GM21786 (cell line): Measurements from ENCODE around the gene SPATA25.

Experiments used
- ATAC-seq: cut with Tn5 transposase; IDR thresholded peaks from one replicate; pipeline ENCODE4 v1.9.1; 2021; ENCODE audit not compliant: unreplicated experiment

The SPATA25 gene

DNA sequence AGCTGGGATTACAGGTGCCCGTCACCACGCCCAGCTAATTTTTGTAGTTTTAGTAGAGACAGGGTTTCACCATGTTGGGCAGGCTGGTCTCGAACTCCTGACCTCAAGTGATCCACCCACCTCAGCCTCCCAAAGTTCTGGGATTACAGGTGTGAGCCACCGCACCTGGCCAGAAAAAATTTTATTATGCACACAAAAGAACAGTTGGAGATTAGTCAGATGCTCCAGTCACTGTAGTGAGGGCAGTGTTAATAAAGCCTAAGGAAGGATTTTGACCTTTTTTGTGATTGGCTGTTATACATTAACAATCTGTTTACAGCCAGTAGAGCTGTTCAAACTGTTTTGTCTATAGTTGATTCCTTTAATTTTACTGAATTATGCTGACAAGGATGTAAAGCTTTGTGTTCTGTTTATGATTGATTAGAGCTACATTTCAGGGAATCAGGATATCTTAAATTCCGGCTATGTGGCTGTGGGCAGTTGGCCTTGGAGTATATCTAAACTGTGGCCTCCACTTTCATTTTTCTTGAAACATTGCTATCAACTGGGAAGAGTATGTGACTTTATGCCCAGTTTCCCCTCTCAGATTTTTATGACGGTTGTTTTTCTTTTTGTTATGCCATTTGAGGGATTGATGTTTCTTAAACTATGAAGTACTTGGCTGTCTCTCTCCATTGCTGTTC, 20.1 kb downstream of the SPATA25 start:
- no peak for ATAC-seq

GRCh38 chr20:45866454-45866853, 21.0 kb downstream of the SPATA25 start:
- no peak for ATAC-seq

- ATAC-seq: no peak
Observed at GRCh38 chr20:45863543-45864470, 23.6 kb downstream of the SPATA25 start.

- ATAC-seq: no peak
Observed at GRCh38 chr20:45861221-45862075, 26.0 kb downstream of the SPATA25 start.

GRCh38 chr20:45860560-45861220, 26.7 kb downstream of the SPATA25 start:
- no peak for ATAC-seq

- ATAC-seq: no peak
Observed at GRCh38 chr20:45859916-45860315, 27.5 kb downstream of the SPATA25 start.

GRCh38 chr20:45857882-45858216, 29.6 kb downstream of the SPATA25 start:
- peak; percentile 22 for ATAC-seq

- peak; percentile 96 for ATAC-seq
Observed at GRCh38 chr20:45857114-45857881, 30.1 kb downstream of the SPATA25 start, which contains the start of the genes ACOT8 and ZSWIM3. Gene ACOT8, minus strand, starts transcription at chr20:45857392. Its CDS starts 77 bp downstream, at chr20:45857315. Gene ZSWIM3, plus strand, starts transcription at chr20:45857614. Its CDS starts 212 bp downstream, at chr20:45857826.

DNA sequence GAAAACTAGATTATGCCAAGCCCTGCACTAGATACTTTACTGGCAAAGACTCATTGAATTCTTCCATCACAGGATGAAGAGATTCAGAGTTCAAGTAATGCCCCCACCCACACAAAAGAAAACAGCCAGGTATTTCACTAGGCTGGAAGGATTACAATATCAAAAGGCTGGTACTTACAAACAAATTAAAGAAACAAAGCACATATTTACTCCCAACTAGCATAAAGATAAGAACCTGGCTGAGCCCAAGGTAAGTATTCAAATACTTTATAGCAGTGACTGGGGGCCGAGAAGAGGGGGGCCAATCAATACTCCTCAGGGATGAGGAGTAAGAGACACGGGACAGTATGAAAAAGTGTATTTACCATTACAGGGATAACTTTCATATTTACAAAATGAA, 33.9 kb downstream of the SPATA25 start:
- no peak for ATAC-seq

GRCh38 chr20:45852326-45852725, 35.1 kb downstream of the SPATA25 start:
- ATAC-seq: no peak

DNA sequence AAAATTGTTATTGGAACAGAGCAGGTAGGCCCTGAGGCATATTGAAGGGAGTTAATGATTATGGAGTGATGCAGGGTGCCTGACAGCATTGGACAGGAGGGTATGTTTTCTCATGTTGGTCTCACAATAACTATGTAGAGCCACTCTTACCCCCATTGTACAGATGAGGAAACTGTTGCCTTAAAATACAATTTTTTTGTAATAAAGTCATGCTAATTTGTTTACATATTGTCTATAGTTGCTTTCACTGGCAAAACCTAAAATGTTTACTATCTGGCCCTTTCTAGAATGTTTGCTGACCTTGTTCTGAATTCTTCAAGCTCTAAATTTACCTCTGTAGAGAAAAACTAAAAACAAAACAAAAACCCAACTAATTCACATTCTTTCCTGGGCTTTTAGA, 35.9 kb downstream of the SPATA25 start:
- ATAC-seq: no peak

- no peak for ATAC-seq
Observed at GRCh38 chr20:45850926-45851325, 36.5 kb downstream of the SPATA25 start.

DNA sequence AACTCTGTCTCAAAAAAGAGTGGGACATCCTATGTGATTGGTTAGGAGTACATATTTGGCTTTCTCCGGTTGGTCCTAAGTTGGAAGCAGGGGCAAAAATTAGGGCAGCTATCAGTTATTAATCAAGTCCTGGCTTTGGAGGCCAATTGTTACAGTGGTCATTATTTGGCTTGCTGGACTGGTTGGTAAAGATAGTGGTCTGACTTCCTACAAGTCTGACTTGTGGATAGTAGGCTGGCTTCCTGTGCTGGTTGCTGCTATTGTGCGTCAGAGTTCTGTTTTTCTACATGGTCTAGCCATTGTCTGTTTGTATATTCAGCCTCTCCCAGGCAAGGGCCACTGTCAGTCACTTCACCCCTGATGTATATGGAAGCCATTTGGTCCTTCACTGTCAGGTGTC, 37.2 kb downstream of the SPATA25 start:
- no peak for ATAC-seq

DNA sequence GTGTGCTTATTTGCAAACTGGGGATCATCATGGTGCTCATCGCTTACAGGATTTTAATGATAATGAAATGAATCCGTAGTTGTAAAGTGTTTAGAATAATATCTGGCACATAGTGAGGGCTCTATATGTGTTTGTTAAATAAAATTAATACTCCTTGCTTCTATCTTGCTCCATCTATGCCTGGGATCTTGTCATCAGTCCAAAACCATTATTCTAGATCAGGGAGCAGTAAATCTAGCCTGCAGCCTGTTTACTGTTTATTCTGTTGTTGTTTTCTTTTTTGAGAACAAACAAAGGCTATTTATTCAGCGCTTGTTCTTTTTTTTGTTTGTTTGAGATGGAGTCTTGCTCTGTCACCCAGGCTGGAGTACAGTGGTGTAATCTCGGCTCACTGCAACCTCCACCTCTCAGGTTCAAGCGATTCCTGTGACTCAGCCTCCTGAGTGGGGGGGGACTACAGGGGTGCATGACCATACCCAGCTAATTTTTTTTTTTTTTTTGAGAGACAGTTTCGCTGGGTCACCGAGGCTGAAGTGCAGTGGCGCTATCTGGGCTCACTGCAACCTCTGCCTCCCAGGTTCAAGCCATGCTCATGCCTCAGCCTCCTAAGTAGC, 38.3 kb downstream of the SPATA25 start:
- no peak for ATAC-seq

DNA sequence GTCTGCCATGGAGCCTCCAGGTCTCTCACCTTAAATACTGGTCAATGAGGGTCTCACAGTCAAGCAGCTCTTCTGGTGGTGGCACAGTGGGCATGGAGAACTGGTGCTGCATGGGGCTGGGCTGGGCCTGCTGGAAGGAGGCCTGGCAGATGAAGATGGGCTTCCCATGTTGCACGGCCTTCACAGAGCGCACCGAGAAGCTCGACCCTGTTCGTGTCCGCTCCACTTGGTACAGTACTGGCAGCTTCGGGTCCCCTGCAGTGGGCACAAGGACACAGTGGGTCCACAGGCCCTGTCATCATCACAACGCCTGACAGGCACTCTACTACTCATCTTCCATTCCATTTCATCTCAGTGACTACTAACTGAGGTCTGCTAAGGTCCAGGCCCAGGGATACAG, 39.0 kb downstream of the SPATA25 start:
- ATAC-seq: no peak

DNA sequence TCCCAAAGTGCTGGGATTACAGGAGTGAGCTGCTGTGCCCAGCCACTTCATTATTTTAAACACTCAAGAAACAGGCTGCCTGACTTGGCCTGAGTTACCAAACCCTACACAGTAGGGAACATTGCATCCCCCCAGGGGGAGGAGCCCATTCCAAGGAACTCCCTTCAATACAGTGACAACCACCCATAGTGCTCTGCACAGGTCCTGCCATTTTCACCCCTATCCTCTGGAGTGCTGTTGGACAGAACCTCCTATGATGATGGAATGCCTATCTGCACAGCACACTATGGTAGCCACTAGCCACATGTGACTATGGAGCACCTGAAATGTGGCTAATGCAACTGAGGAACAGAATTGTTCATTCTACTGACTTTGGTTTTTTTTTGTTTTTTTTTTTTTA, 42.0 kb downstream of the SPATA25 start:
- ATAC-seq: no peak

DNA sequence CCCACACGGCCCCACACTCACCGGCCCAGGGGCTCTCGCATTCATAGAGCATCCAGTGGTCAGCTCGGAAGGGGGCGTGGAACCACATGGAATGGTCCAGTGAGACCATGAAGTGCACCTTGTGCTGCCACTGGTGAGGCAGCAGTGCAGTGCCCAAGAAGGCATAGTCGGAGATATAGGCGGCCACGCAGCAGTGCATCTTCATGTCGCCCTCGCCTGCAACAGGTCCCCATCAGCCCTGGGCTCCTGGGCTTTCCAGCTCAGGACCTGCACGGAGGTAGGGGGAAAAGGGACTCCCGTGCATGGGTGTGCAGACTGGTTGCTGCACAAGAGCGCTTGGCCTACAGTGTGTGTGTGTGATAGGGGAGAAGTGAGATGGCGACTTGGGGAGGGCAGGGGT, 43.9 kb downstream of the SPATA25 start:
- ATAC-seq: no peak

GRCh38 chr20:45842169-45842812, 45.1 kb downstream of the SPATA25 start:
- no peak for ATAC-seq
